Stimulated activated CD8-positive, alpha-beta memory T cell treated with anti-CD3 and anti-CD28 coated beads, Interleukin-4, amount 100 ng/mL, for 4 hours (primary cell): Measurements from ENCODE around the gene ODC1.
"Not testable (repeated sequence)": the region's sequence is repeated elsewhere in the genome, so short reads cannot be mapped to it uniquely, and the experiment has no call there.

ENCODE experiments used
- DNase-seq, 2 donors: peaks; one replicate each; pipeline ENCODE4 v3.0.0-alpha.2; 2020; ENCODE audit warnings: low read depth in 2 of 2, low spot score in 1 of 2

Gene ODC1

GRCh38 chr2:10447895-10448575, at the start of gene ODC1:
Gene ODC1 (minus strand): TSS chr2:10448327. CDS start chr2:10445032, 3,295 bp downstream.
- peak; percentile 97 to 98 for DNase-seq

GRCh38 chr2:10497797-10498251, 49.7 kb upstream of the ODC1 start:
- peak; percentile 31 to 62 for DNase-seq

GRCh38 chr2:10495988-10496313, 47.8 kb upstream of the ODC1 start:
- DNase-seq = no peak

- DNase-seq = no peak
Observed at GRCh38 chr2:10495311-10495987, 47.3 kb upstream of the ODC1 start.

GRCh38 chr2:10494351-10495066, 46.4 kb upstream of the ODC1 start:
- DNase-seq = no peak

- peak; percentile 62 to 78 for DNase-seq
Observed at GRCh38 chr2:10493634-10494281, 45.6 kb upstream of the ODC1 start.

- DNase-seq = no peak
Observed at GRCh38 chr2:10493075-10493633, 45.0 kb upstream of the ODC1 start.

- DNase-seq = no peak
Observed at GRCh38 chr2:10490806-10491291, 42.7 kb upstream of the ODC1 start.

- no peak for DNase-seq
Observed at GRCh38 chr2:10489842-10490555, 41.9 kb upstream of the ODC1 start.

- not testable (repeated sequence) for DNase-seq
Observed at GRCh38 chr2:10488142-10488541, 40.0 kb upstream of the ODC1 start.

- not testable (repeated sequence) for DNase-seq
Observed at GRCh38 chr2:10487741-10488104, 39.6 kb upstream of the ODC1 start.

GRCh38 chr2:10487081-10487740, 39.1 kb upstream of the ODC1 start:
- DNase-seq = no peak

GRCh38 chr2:10486601-10487079, 38.5 kb upstream of the ODC1 start:
- DNase-seq = no peak

- DNase-seq = no peak
Observed at GRCh38 chr2:10486091-10486490, 38.0 kb upstream of the ODC1 start.

- no peak for DNase-seq
Observed at GRCh38 chr2:10482913-10483312, 34.8 kb upstream of the ODC1 start.

GRCh38 chr2:10482460-10482859, 34.3 kb upstream of the ODC1 start:
- DNase-seq = no peak

GRCh38 chr2:10481666-10482157, 33.6 kb upstream of the ODC1 start:
- DNase-seq = no peak

- no peak for DNase-seq
Observed at GRCh38 chr2:10481055-10481665, 33.0 kb upstream of the ODC1 start.

- DNase-seq = no peak
Observed at GRCh38 chr2:10480359-10480949, 32.3 kb upstream of the ODC1 start.
